Ovary (tissue), 10 donors: ENCODE results near the gene IFITM1. TPM values are rescaled to one million over a fixed set of nuclear protein-coding genes. Genes with fewer than 3 reads are reported as not detected.
"Not testable (repeated sequence)": the region's sequence is repeated elsewhere in the genome, so short reads cannot be mapped to it uniquely, and the experiment has no call there.

Experiments
- DNase-seq, 5 donors: peaks; one replicate each; pipeline ENCODE4 v3.0.0-alpha.2; 2019 to 2020
- H3K27ac ChIP-seq, 2 donors: fragments of 200-600 bp; one replicate each; pipeline versions ENCODE4 v1.5.1 to v1.8.0; 2019 to 2022
- H3K27me3 ChIP-seq: fragments of 200-600 bp; one replicate; pipeline ENCODE4 v1.8.0; 2022
- H3K36me3 ChIP-seq: fragments of 200-600 bp; sonication (generic); one replicate; pipeline ENCODE4 v1.5.1; 2019
- H3K4me1 ChIP-seq: one replicate; pipeline ENCODE4 v1.8.1; 2013; ENCODE audit warnings: mild to moderate bottlenecking, moderate library complexity; ENCODE audit not compliant: insufficient read depth
- H3K4me3 ChIP-seq: fragments of 200-600 bp; sonication (generic); one replicate; pipeline ENCODE4 v1.5.1; 2017
- H3K9me3 ChIP-seq, 2 donors: fragments of 200-600 bp in 1 of 2; sonication (generic) in 1 of 2; one replicate each; pipeline versions ENCODE4 v1.5.1 to v1.8.1; 2013 to 2019; ENCODE audit warnings: mild to moderate bottlenecking in 1 of 2, moderate library complexity in 1 of 2
- EP300 ChIP-seq: sonication (generic); formaldehyde crosslinking; IDR thresholded peaks from one replicate; pipeline ENCODE4 v1.6.1; 2017; ENCODE audit warnings: antibody characterized with exemption
- POLR2A ChIP-seq: fragments of 450-650 bp; IDR thresholded peaks from one replicate; pipeline ENCODE4 v1.6.1; 2017; ENCODE audit warnings: antibody characterized with exemption, mild to moderate bottlenecking, moderate library complexity
- WGBS, 3 donors: extraction: QIAGEN DNeasy Blood & Tissue Kit in 1 of 3; methylation state at CpG; one replicate each; pipeline versions ENCODE4 v1.1.5 to v1.1.7; 2013 to 2017; 5-methylcytosine and 5-hydroxymethylcytosine counted together
- intact Hi-C, 4 donors: fragments of 100-400 bp; cut with DNase I; formaldehyde crosslinking; loops; one replicate each; pipeline versions ENCODE4 v1.11.0 to v1.15.1; 2022 to 2023
- long read RNA-seq, 3 donors: library from polyadenylated mRNA in 2 of 3; unstranded in 2 of 3; transcript quantifications; one replicate each; pipeline ENCODE4 v2.0.0 and lab custom pipeline, GENCODE V29; 2021 to 2026
- polyA plus RNA-seq, 2 donors: library from polyadenylated mRNA; stranded (reverse); fragments of 200-250 nt in 1 of 2; fragments of 350-450 nt in 1 of 2; fragmentation: Illumina TruSeq in 1 of 2; extraction: RNeasy Lipid Tissue Mini Kit (QIAGEN cat#74804) in 1 of 2; gene quantifications; one replicate each; pipeline ENCODE4 v1.2.3, GENCODE V29; 2013 to 2014
- total RNA-seq, 7 donors: library from RNA; depleted of rRNA in 2 of 7; stranded (reverse); fragments of >200 nt in 2 of 7; fragmentation: NEBNext Ultra II Directional in 3 of 7; extraction: Animal tissue kit (Norgen Biotek cat#: 25700) in 3 of 7; gene quantifications; one replicate each; pipeline versions ENCODE4 v1.1.0 to v1.2.4, GENCODE V29; 2016 to 2023
- TF ChIP-seq, protein P1 (sequence below), 3 donors: fragments of 450-650 bp in 2 of 3; fragments of 200-600 bp in 1 of 3; IDR thresholded peaks; one replicate each; pipeline versions ENCODE4 v1.5.1 to v1.8.0; 2016 to 2022; ENCODE audit warnings: antibody characterized with exemption in 3 of 3, mild to moderate bottlenecking in 1 of 3
- donor health status: DM: no; HTN: no; CAD: no; lungs with moderate emphysema.
- donor health status: DM: no; HTN: no; CAD: no.
- donor health status: Bipolar disorder and iron deficiency.
- donor health status: DM: yes; HTN: yes; CAD: no.
- donor health status: DM: no; HTN: no; CAD: no.
- donor health status: DM: yes; HTN: yes; CAD: no.

IFITM1 gene
- total RNA-seq, result 100 to 1,000 TPM; 317 to 760 (median 496) TPM
- 100 to 1,000 TPM; 211 to 748 TPM for polyA plus RNA-seq
- long read RNA-seq, donor 1, transcript IFITM1-202 (2 exons, 855 nt), result major isoform, 437 of 504 reads
- long read RNA-seq, donor 1, partial matches to known transcripts, result 0 of 504 reads
- long read RNA-seq, donor 1, other reads (novel, unspliced or antisense), result 66 of 504 reads
- long read RNA-seq, donor 2, transcript IFITM1-202 (2 exons, 855 nt), result major isoform, 57 of 58 reads
- long read RNA-seq, donor 2, partial matches to known transcripts, result 0 of 58 reads
- long read RNA-seq, donor 2, other reads (novel, unspliced or antisense), result 0 of 58 reads
- long read RNA-seq, donor 3, transcript IFITM1-202 (2 exons, 855 nt), result major isoform, 980 of 1,027 reads
- long read RNA-seq, donor 3, partial matches to known transcripts, result 1 of 1,027 reads
- long read RNA-seq, donor 3, other reads (novel, unspliced or antisense), result 46 of 1,027 reads

DNA sequence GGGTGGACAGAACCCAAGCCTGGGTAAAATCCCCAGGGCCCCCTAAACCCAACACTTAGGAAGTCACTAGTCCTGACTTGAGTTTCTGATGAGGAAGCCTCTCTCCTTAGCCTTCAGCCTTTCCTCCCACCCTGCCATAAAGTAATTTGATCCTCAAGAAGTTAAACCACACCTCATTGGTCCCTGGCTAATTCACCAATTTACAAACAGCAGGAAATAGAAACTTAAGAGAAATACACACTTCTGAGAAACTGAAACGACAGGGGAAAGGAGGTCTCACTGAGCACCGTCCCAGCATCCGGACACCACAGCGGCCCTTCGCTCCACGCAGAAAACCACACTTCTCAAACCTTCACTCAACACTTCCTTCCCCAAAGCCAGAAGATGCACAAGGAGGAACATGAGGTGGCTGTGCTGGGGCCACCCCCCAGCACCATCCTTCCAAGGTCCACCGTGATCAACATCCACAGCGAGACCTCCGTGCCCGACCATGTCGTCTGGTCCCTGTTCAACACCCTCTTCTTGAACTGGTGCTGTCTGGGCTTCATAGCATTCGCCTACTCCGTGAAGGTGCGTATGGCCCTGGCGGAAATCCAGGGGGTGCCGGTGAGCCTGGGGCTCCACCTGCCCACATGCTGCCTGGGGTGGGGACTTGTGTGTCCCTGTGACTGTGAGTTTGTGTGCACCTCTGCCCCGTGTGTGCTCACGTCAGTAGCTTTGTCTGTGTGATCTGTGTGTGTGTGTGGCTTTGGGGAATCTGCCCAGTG, at the start of gene IFITM1:
TSS of gene IFITM1 (plus strand) at position 254 of the 767 bp plus-strand sequence. CDS start at position 385, 131 bp downstream.
- intact Hi-C loops, result loop anchor here in 1 of 4 donors (2.0 kb wide), 1 partner anchor 41 kb away; no protein-coding TSS in a partner anchor
- peaks cover 20% of the 10 kb centered on the region for H3K4me1 ChIP-seq
- 0 to 7% (median 3%) methylated on average over 18 of the region's 18 CpGs for WGBS, 3 donors
- TF ChIP-seq, protein P1, sequence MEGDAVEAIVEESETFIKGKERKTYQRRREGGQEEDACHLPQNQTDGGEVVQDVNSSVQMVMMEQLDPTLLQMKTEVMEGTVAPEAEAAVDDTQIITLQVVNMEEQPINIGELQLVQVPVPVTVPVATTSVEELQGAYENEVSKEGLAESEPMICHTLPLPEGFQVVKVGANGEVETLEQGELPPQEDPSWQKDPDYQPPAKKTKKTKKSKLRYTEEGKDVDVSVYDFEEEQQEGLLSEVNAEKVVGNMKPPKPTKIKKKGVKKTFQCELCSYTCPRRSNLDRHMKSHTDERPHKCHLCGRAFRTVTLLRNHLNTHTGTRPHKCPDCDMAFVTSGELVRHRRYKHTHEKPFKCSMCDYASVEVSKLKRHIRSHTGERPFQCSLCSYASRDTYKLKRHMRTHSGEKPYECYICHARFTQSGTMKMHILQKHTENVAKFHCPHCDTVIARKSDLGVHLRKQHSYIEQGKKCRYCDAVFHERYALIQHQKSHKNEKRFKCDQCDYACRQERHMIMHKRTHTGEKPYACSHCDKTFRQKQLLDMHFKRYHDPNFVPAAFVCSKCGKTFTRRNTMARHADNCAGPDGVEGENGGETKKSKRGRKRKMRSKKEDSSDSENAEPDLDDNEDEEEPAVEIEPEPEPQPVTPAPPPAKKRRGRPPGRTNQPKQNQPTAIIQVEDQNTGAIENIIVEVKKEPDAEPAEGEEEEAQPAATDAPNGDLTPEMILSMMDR (IDR thresholded peaks at IDR 0.05), result no peak
- TF ChIP-seq EP300 (peak; percentile 4), POLR2A (peak; percentile 91)
- peak within 1 kb of the TSS; percentile 79 to 88 for H3K27ac ChIP-seq
- peak within 1 kb of the TSS; percentile 76 for H3K4me3 ChIP-seq
- H3K9me3 ChIP-seq, result no peaks in the 10 kb centered on the region
- no peaks in the 10 kb centered on the region for H3K36me3 ChIP-seq
- peak in 3 of 5 donors; percentile 58 to 73 (median 71) for DNase-seq
- H3K27me3 ChIP-seq, result no peaks in the 10 kb centered on the region

DNA sequence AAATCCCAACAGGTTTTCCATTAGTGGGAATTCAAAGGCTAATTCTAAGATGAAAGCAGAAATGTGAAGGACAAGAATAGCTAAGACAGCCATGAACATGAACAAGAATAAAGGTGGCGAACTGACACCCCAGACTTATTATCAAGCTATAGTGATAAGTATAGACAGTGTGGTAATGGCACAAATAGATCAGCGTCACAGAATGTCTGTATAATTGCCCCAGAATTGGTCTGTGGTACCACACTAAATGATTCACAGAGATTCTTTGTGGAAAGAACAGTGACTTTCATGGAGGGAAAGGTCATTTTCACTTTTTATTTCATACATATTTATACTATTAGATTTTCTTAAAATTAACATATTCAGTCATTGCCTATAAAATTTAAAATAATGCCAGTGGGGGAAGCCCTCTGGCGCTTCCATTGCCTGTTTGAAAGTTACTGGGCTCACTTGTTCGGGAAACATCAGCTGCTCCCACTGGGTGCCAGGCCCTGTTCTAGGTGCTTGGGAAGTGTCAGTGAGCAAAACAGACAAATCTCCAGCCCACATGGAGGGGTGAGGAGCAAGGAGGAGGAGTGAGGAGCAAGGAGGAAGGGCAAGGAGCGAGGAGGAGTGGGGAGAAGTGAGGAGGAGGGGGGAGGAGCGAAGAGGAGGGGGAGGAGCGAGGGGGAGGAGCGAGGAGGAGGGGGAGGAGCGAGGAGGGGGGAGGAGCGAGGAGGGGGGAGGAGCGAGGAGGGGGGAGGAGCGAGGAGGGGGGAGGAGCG, 47.0 kb upstream of the IFITM1 start:
- intact Hi-C loops, result no loop called here

DNA sequence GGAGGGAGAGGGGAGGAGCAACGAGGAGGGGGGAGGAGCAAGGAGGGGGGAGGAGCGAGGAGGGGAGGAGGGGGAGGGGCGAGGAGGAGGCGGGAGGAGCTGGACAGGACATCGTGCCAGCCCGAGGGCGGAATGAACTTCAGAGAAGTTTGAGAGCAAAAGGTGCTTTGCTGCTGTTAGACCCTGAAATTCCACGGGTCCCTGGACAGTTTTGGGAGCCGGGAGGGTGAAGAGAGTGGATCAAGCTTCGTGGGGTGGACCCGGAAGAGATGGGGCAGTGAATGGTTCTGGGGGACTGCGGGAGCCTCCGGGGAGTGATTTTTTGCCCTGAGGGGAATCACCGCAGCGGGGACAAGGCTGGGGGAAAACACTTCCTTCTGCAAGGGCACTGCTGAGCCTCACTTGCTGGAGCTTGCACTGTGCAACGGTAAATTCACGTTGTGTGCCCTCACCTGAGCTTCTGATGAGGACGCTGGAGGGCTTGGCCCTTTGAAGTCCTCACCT, 46.3 kb upstream of the IFITM1 start:
- Histone ChIP-seq H3K4me1 (no peaks in the 10 kb centered on the region), H3K27me3 (no peaks in the 10 kb centered on the region), H3K36me3 (no peaks in the 10 kb centered on the region), H3K4me3 (no peak overlapping the region), H3K9me3 (no peaks in the 10 kb centered on the region), H3K27ac (no peak overlapping the region)
- DNase-seq, result no peak
- WGBS, 3 donors, result 43 to 46% (median 44%) methylated on average over 17 of the region's 18 CpGs
- intact Hi-C loops, result no loop called here
- TF ChIP-seq, protein P1 (IDR thresholded peaks at IDR 0.05), result no peak
- TF ChIP-seq EP300 (no peak), POLR2A (no peak)

More for the DNA sequence above, 47.0 kb upstream of the IFITM1 start:
- H3K9me3 ChIP-seq, result no peaks in the 10 kb centered on the region
- no peak for TF ChIP-seq EP300
- no peak for TF ChIP-seq POLR2A
- TF ChIP-seq, protein P1 (IDR thresholded peaks at IDR 0.05), result no peak
- no peaks in the 10 kb centered on the region for H3K36me3 ChIP-seq
- no peak overlapping the region for H3K4me3 ChIP-seq
- H3K27me3 ChIP-seq, result no peaks in the 10 kb centered on the region
- H3K27ac ChIP-seq, result no peak overlapping the region
- WGBS, 3 donors, result 79 to 91% (median 89%) methylated on average over 5 to 7 of the region's 13 CpGs
- no peaks in the 10 kb centered on the region for H3K4me1 ChIP-seq
- DNase-seq, result no peak

DNA sequence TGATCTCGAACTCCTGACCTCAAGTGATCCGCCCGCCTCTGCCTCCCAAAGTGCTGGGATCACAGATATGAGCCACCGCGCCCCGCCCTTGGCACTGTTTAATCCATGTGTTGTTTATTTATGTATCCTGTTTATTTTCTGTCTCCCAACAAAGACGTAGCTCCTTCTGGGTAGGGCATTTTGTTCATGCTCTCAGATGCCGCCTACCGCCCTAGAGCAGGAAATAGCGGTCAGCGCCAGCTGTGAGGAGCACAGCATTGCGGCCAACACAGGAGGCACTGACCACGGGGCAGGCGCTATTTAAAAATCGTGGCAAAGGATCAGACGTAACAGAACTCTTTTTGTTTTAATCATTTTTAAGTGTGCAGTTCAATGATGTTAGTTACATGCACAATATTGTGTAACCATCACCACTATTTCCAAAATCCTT, 45.1 kb upstream of the IFITM1 start:
- H3K27ac ChIP-seq, H3K36me3 ChIP-seq, H3K4me3 ChIP-seq, intact Hi-C loops, H3K27me3 ChIP-seq, H3K4me1 ChIP-seq, H3K9me3 ChIP-seq: not testable (repeated sequence)
- DNase-seq, result peak in 1 of 5 donors; percentile 42
- 43 to 56% (median 45%) methylated on average over 16 of the region's 16 CpGs for WGBS, 3 donors
